ENCODE results near the gene CYFIP2. TPM values are rescaled to one million over a fixed set of nuclear protein-coding genes. Genes with fewer than 3 reads are reported as not detected.

Gene CYFIP2
- total and polyA plus RNA-seq, 2 experiments from 2014 or later, result 2.2 to 5.9 TPM

DNA sequence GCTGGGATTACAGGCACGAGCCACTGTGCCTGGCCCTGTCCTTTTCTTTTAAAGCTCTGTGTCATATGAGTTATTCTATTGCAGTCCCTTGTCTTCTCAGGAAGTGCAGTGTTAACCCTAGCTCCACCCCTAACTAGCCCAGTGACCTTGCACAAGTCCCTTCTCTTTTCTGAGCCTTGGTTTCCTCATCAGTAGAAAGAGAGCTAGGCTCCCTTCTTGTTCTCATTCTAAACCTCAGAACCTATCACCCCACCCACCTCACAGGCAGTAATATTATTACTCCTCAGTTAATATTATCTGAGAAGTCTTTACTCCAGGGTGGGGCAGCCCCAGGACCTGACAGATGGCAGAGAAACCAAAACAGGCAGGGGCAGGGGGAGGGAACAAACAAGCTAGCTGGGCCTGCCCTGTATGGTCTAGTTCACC is 7.2 kb downstream of the CYFIP2 start:
- Histone ChIP-seq H3K4me3 (no peak overlapping the region), H3K79me2 (ENCODE audit: insufficient read depth) (no peaks in the 10 kb centered on the region), H3K36me3 (ENCODE audit: low read depth) (no peaks in the 10 kb centered on the region), H3K9me3 (ENCODE audit: low read depth) (no peaks in the 10 kb centered on the region), H2AFZ (no peak overlapping the region), H3K27ac (no peak overlapping the region), H3K4me1 (ENCODE audit: insufficient read depth) (no peaks in the 10 kb centered on the region), H3F3A (ENCODE audit: insufficient read depth) (no peaks in the 10 kb centered on the region), H4K20me1 (ENCODE audit: insufficient read depth) (no peaks in the 10 kb centered on the region), H3K9me2 (ENCODE audit: insufficient read depth) (no peaks in the 10 kb centered on the region), H3K9ac (no peak overlapping the region), H3K27me3 (replicated peaks; ENCODE audit: insufficient read depth) (no peaks in the 10 kb centered on the region), H3K4me2 (ENCODE audit: unreplicated experiment) (no peak overlapping the region)
- WGBS, 2 experiments (ENCODE audit: low coverage in 1 of 2, low lambda C conversion rate in 2 of 2, missing lambda C conversion rate in 2 of 2), result 89 to 90% methylated on average over 1 of the region's 1 CpG
- in situ Hi-C loops (cut with MboI), result no loop called here
- no peak for DNase-seq
- TF ChIP-seq EZH2phosphoT487 (IDR thresholded peaks at IDR 0.05; ENCODE audit: insufficient read depth, low read depth), result no peak
- no peak for TF ChIP-seq EZH2 (IDR thresholded peaks at IDR 0.05; ENCODE audit: insufficient read depth, poor library complexity, severe bottlenecking)

DNA sequence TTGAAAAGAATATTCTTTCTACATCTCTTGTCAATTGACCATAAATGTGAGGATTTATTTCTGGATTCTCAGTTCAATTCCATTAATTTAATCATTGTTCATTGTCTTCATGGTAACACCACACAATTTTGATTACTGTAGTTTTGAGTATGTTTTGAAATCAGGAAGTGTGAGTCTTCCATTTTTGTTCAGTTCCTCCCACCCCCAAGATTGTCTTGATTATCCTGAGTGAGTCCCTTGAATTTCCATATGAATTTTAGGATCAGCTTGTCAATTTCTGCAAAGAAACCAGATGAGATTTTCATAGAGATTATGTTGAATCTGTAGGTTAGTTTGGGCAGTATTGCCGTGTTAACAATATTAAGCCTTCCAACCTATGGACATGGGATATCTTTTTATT is 9.5 kb downstream of the CYFIP2 start:
- Histone ChIP-seq H3K36me3 (ENCODE audit: low read depth) (no peaks in the 10 kb centered on the region), H3K27me3 (replicated peaks; ENCODE audit: insufficient read depth) (no peaks in the 10 kb centered on the region), H3K9ac (no peak overlapping the region), H3K9me2 (ENCODE audit: insufficient read depth) (no peaks in the 10 kb centered on the region), H3K4me1 (ENCODE audit: insufficient read depth) (peaks cover 2% of the 10 kb centered on the region), H4K20me1 (ENCODE audit: insufficient read depth) (no peaks in the 10 kb centered on the region), H3K4me3 (no peak overlapping the region), H3K4me2 (ENCODE audit: unreplicated experiment) (no peak overlapping the region), H3F3A (ENCODE audit: insufficient read depth) (peaks cover under 1% of the 10 kb centered on the region; the same call in 1 of the 2 replicates), H3K79me2 (ENCODE audit: insufficient read depth) (no peaks in the 10 kb centered on the region), H3K9me3 (ENCODE audit: low read depth) (no peaks in the 10 kb centered on the region), H2AFZ (no peak overlapping the region), H3K27ac (no peak overlapping the region)
- no peak for DNase-seq
- TF ChIP-seq EZH2phosphoT487 (IDR thresholded peaks at IDR 0.05; ENCODE audit: insufficient read depth, low read depth) (no peak), EZH2 (IDR thresholded peaks at IDR 0.05; ENCODE audit: insufficient read depth, poor library complexity, severe bottlenecking) (no peak)
- in situ Hi-C loops (cut with MboI), result no loop called here
- WGBS, 2 experiments (ENCODE audit: low coverage in 1 of 2, low lambda C conversion rate in 2 of 2, missing lambda C conversion rate in 2 of 2), result 83 to 87% methylated on average over 1 of the region's 1 CpG

DNA sequence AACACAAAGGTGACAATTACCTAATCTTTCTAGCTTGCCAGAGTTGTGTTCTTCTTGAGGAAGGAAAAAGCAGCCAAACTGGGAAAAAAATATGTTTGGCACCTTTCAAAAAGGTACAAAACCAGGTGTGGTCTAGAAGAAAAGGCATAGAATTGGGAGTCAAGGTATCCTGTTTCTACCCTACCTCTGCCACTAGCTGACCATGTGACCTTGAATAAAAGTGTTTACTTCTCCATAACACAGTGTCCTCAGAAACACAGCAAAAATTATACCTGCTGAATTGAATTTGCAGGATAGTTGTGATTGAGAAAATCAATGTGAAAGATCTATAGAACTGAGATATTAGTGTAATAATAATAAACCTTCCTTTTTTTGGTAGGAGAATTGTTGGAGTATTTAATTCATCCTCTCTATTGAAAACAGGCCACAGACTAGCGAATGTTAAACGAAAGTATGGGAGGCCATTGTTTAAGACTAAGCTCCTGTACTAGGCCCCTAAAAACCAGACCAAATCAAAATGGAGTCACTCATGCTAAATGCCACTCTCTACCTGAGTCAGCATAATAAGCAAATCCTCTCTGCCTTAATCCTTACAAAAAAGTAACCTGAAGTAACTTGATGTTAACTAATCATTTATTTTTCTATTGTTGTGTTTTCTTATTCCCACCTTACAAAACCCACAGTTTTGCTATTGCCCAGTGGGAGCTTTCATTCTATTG is 12.6 kb downstream of the CYFIP2 start:
- H2AFZ ChIP-seq, result no peak overlapping the region
- H3K9me2 ChIP-seq (ENCODE audit: insufficient read depth), result no peaks in the 10 kb centered on the region
- no peaks in the 10 kb centered on the region for H3K27me3 ChIP-seq (replicated peaks; ENCODE audit: insufficient read depth)
- H3K79me2 ChIP-seq (ENCODE audit: insufficient read depth), result no peaks in the 10 kb centered on the region
- H3K9ac ChIP-seq, result no peak overlapping the region
- no peak overlapping the region for H3K27ac ChIP-seq
- H3K4me3 ChIP-seq, result no peak overlapping the region
- TF ChIP-seq EZH2phosphoT487 (IDR thresholded peaks at IDR 0.05; ENCODE audit: insufficient read depth, low read depth), result no peak
- TF ChIP-seq EZH2 (IDR thresholded peaks at IDR 0.05; ENCODE audit: insufficient read depth, poor library complexity, severe bottlenecking), result no peak
- H3F3A ChIP-seq (ENCODE audit: insufficient read depth), result peaks cover 9% of the 10 kb centered on the region; the same call in 1 of the 2 replicates
- in situ Hi-C loops (cut with MboI), result no loop called here
- no peaks in the 10 kb centered on the region for H3K9me3 ChIP-seq (ENCODE audit: low read depth)
- 95 to 97% methylated on average over 2 of the region's 2 CpGs for WGBS, 2 experiments (ENCODE audit: low coverage in 1 of 2, low lambda C conversion rate in 2 of 2, missing lambda C conversion rate in 2 of 2)
- no peaks in the 10 kb centered on the region for H4K20me1 ChIP-seq (ENCODE audit: insufficient read depth)
- H3K4me1 ChIP-seq (ENCODE audit: insufficient read depth), result peaks cover 19% of the 10 kb centered on the region
- no peak overlapping the region for H3K4me2 ChIP-seq (ENCODE audit: unreplicated experiment)
- H3K36me3 ChIP-seq (ENCODE audit: low read depth), result no peaks in the 10 kb centered on the region
- no peak for DNase-seq

DNA sequence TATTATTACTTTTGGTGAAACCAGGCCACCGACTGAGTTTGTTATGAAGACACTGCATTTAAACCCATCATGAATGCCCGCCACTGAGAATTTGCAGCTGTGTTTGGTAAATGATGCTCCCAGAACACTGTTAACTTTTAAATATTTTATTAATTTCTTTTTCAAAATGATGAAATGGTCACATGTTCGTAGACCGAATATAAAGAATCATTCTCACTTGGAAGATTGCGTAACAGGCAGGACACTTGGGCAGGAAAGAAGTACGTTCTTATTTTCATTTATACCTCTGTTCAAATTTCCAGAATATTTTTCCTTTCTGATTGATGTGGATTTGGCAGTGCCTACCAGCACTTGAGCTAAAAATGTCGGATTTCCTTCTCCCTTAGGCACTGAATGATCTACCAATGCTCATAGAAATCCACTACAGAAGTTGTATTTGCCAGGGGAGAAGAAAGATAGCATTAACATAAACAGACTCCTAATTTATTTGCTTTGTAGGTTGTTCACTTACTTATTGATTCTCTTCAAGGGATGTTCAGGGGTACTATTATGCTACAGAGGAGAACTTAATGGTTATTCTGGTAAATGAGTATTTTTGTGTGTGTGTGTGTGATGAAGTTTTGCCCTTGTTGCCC is 13.8 kb downstream of the CYFIP2 start:
- Histone ChIP-seq H3K9ac (no peak overlapping the region), H3F3A (ENCODE audit: insufficient read depth) (peaks cover 9% of the 10 kb centered on the region; the same call in 1 of the 2 replicates), H3K4me1 (ENCODE audit: insufficient read depth) (peaks cover 19% of the 10 kb centered on the region), H4K20me1 (ENCODE audit: insufficient read depth) (no peaks in the 10 kb centered on the region), H3K9me3 (ENCODE audit: low read depth) (no peaks in the 10 kb centered on the region), H3K27me3 (replicated peaks; ENCODE audit: insufficient read depth) (no peaks in the 10 kb centered on the region), H3K36me3 (ENCODE audit: low read depth) (no peaks in the 10 kb centered on the region), H3K27ac (no peak overlapping the region), H3K9me2 (ENCODE audit: insufficient read depth) (no peaks in the 10 kb centered on the region), H3K4me3 (no peak overlapping the region), H2AFZ (no peak overlapping the region), H3K4me2 (ENCODE audit: unreplicated experiment) (no peak overlapping the region), H3K79me2 (ENCODE audit: insufficient read depth) (no peaks in the 10 kb centered on the region)
- TF ChIP-seq EZH2 (IDR thresholded peaks at IDR 0.05; ENCODE audit: insufficient read depth, poor library complexity, severe bottlenecking) (no peak), EZH2phosphoT487 (IDR thresholded peaks at IDR 0.05; ENCODE audit: insufficient read depth, low read depth) (no peak)
- 90 to 94% methylated on average over 7 of the region's 7 CpGs for WGBS, 2 experiments (ENCODE audit: low coverage in 1 of 2, low lambda C conversion rate in 2 of 2, missing lambda C conversion rate in 2 of 2)
- peak; percentile 6 for DNase-seq
- in situ Hi-C loops (cut with MboI), result no loop called here
